ENCODE measurements around the gene SETD2.
A peak's percentile ranks its signal among the peaks of the same experiment; 100 is the strongest.
"Not testable (repeated sequence)": the region's sequence is repeated elsewhere in the genome, so short reads cannot be mapped to it uniquely, and the experiment has no call there.

The SETD2 gene

GRCh38 chr3:47143068-47143467 lies 20.8 kb downstream of the SETD2 start:
- Histone ChIP-seq H2AK5ac (ENCODE audit: low read length) (no peak overlapping the region), H3K79me1 (ENCODE audit: low read length) (peaks cover 5% of the 10 kb centered on the region), H3K4me3 (ENCODE audit: low read length) (no peak overlapping the region), H3K36me3 (ENCODE audit: control insufficient read depth, insufficient read depth, low read length) (no peaks in the 10 kb centered on the region), H2BK15ac (replicated peaks; ENCODE audit: low read depth) (no peak overlapping the region), H3K18ac (ENCODE audit: low read length) (no peak overlapping the region), H3K56ac (ENCODE audit: low read length) (no peak overlapping the region), H3K27me3 (ENCODE audit: insufficient read depth, low read length, poor library complexity) (no peaks in the 10 kb centered on the region), H3K27ac (ENCODE audit: low read depth, low read length) (no peak overlapping the region), H2BK120ac (ENCODE audit: low read depth, low read length) (no peak overlapping the region), H4K8ac (ENCODE audit: low read depth, low read length) (no peak overlapping the region), H4K5ac (ENCODE audit: low read length) (no peak overlapping the region), H3K4ac (ENCODE audit: low read depth, low read length) (no peak overlapping the region), H3K79me2 (ENCODE audit: control insufficient read depth, insufficient read depth, low read length) (peaks cover 59% of the 10 kb centered on the region), H3K9ac (ENCODE audit: low read length) (no peak overlapping the region), H2BK5ac (ENCODE audit: low read length) (no peak overlapping the region), H3K23ac (ENCODE audit: low read length) (no peak overlapping the region), H3K4me1 (ENCODE audit: control insufficient read depth, low read depth, low read length) (no peaks in the 10 kb centered on the region), H3K4me2 (ENCODE audit: low read length) (no peak overlapping the region)
- DNase-seq, result no peak
- WGBS (ENCODE audit: extremely low coverage, insufficient coverage, low lambda C conversion rate), result no CpG with 5 or more reads among the region's 5 CpGs

DNA sequence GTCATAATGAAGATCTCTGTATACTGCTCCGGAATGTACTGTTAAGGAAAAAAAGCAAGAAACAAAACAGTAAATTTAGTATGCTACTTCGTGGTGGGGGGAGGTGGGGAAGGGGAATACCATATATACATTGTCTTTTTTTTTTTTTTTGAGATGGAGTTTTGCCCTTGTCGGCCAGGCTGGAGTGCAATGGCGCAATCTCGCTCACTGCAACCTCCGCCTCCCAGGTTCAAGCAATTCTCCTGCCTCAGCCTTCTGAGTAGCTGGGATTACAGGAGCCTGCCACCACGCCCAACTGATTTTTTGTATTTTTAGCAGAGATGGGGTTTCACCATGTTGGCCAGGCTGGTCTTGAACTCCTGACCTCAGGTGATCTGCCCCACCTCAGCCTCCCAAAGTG lies 21.4 kb downstream of the SETD2 start:
- not testable (repeated sequence) for H3K36me3 ChIP-seq (ENCODE audit: control insufficient read depth, insufficient read depth, low read length); H3K56ac ChIP-seq (ENCODE audit: low read length); H3K79me1 ChIP-seq (ENCODE audit: low read length); H2BK15ac ChIP-seq (replicated peaks; ENCODE audit: low read depth); H2AK5ac ChIP-seq (ENCODE audit: low read length); H3K27ac ChIP-seq (ENCODE audit: low read depth, low read length); H2BK120ac ChIP-seq (ENCODE audit: low read depth, low read length); DNase-seq; H3K27me3 ChIP-seq (ENCODE audit: insufficient read depth, low read length, poor library complexity); H3K4me2 ChIP-seq (ENCODE audit: low read length); H3K23ac ChIP-seq (ENCODE audit: low read length); H4K5ac ChIP-seq (ENCODE audit: low read length); H4K8ac ChIP-seq (ENCODE audit: low read depth, low read length); H3K4ac ChIP-seq (ENCODE audit: low read depth, low read length); H2BK5ac ChIP-seq (ENCODE audit: low read length); H3K9ac ChIP-seq (ENCODE audit: low read length); H3K18ac ChIP-seq (ENCODE audit: low read length); H3K4me3 ChIP-seq (ENCODE audit: low read length); H3K4me1 ChIP-seq (ENCODE audit: control insufficient read depth, low read depth, low read length)
- no CpG with 5 or more reads among the region's 7 CpGs for WGBS (ENCODE audit: extremely low coverage, insufficient coverage, low lambda C conversion rate)
- H3K79me2 ChIP-seq (ENCODE audit: control insufficient read depth, insufficient read depth, low read length), result peaks cover 59% of the 10 kb centered on the region

DNA sequence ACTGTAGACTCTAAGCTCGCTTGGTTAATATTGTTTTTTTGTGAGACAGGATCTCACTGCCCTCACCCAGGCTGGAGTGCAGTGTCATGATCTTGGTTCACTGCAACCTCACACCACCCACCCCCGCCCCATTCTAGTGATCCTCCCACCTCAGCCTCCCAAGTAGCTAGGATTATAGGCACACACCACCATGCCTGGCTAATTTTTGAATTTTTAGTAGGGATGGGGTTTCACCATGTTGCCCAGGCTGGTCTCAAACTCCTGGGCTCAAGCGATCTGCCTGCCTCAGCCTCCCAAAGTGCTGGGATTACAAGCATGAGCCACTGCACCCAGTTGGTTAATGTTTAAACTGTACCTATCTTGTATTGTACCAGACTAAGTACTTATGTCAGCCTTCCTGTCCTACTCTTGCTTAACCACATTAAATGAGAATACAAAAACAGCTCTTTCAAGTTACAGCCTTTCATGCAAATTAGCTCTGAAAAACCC lies 22.9 kb downstream of the SETD2 start:
- not testable (repeated sequence) for H3K9ac ChIP-seq (ENCODE audit: low read length); H3K4me2 ChIP-seq (ENCODE audit: low read length); H3K4ac ChIP-seq (ENCODE audit: low read depth, low read length); H2BK120ac ChIP-seq (ENCODE audit: low read depth, low read length); H2AK5ac ChIP-seq (ENCODE audit: low read length); H3K56ac ChIP-seq (ENCODE audit: low read length); H2BK5ac ChIP-seq (ENCODE audit: low read length); H3K4me3 ChIP-seq (ENCODE audit: low read length); H3K27ac ChIP-seq (ENCODE audit: low read depth, low read length); H3K36me3 ChIP-seq (ENCODE audit: control insufficient read depth, insufficient read depth, low read length); H4K5ac ChIP-seq (ENCODE audit: low read length); H3K27me3 ChIP-seq (ENCODE audit: insufficient read depth, low read length, poor library complexity); H3K4me1 ChIP-seq (ENCODE audit: control insufficient read depth, low read depth, low read length); H2BK15ac ChIP-seq (replicated peaks; ENCODE audit: low read depth); H4K8ac ChIP-seq (ENCODE audit: low read depth, low read length); H3K18ac ChIP-seq (ENCODE audit: low read length); H3K79me1 ChIP-seq (ENCODE audit: low read length); H3K23ac ChIP-seq (ENCODE audit: low read length)
- DNase-seq, result peak; percentile 25
- peaks cover 57% of the 10 kb centered on the region for H3K79me2 ChIP-seq (ENCODE audit: control insufficient read depth, insufficient read depth, low read length)
- WGBS (ENCODE audit: extremely low coverage, insufficient coverage, low lambda C conversion rate), result no CpG with 5 or more reads among the region's 3 CpGs

GRCh38 chr3:47140553-47140952 lies 23.4 kb downstream of the SETD2 start:
- not testable (repeated sequence) for DNase-seq; H2AK5ac ChIP-seq (ENCODE audit: low read length); H3K18ac ChIP-seq (ENCODE audit: low read length); H3K9ac ChIP-seq (ENCODE audit: low read length); H3K27me3 ChIP-seq (ENCODE audit: insufficient read depth, low read length, poor library complexity); H3K4ac ChIP-seq (ENCODE audit: low read depth, low read length); H3K4me2 ChIP-seq (ENCODE audit: low read length); H2BK120ac ChIP-seq (ENCODE audit: low read depth, low read length); H3K56ac ChIP-seq (ENCODE audit: low read length); H3K79me1 ChIP-seq (ENCODE audit: low read length); H4K8ac ChIP-seq (ENCODE audit: low read depth, low read length); H3K4me3 ChIP-seq (ENCODE audit: low read length); H2BK5ac ChIP-seq (ENCODE audit: low read length); H3K4me1 ChIP-seq (ENCODE audit: control insufficient read depth, low read depth, low read length); H4K5ac ChIP-seq (ENCODE audit: low read length); H2BK15ac ChIP-seq (replicated peaks; ENCODE audit: low read depth); H3K23ac ChIP-seq (ENCODE audit: low read length); H3K36me3 ChIP-seq (ENCODE audit: control insufficient read depth, insufficient read depth, low read length); H3K27ac ChIP-seq (ENCODE audit: low read depth, low read length)
- no CpG with 5 or more reads among the region's 7 CpGs for WGBS (ENCODE audit: extremely low coverage, insufficient coverage, low lambda C conversion rate)
- peaks cover 58% of the 10 kb centered on the region for H3K79me2 ChIP-seq (ENCODE audit: control insufficient read depth, insufficient read depth, low read length)

DNA sequence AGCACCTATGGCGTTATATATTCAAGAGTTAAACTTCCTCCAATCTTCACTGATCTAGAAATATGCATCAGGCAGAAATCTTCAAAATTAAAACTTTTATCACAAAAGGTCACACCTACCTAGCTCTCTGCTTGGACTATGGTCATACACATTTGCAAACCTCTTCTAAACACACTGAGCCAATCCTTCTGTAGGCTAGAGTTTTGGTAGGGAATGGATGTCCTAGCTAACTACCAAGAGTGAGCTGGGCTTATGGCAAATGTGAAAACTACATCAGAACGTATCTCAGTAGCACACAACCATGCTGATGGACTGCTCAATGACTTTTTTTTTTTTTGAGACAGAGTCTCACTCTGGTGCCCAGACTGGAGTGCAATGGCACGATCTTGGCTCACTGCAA lies 29.6 kb downstream of the SETD2 start:
- H3K56ac ChIP-seq (ENCODE audit: low read length), result no peak overlapping the region
- H3K4ac ChIP-seq (ENCODE audit: low read depth, low read length), result no peak overlapping the region
- H3K36me3 ChIP-seq (ENCODE audit: control insufficient read depth, insufficient read depth, low read length), result no peaks in the 10 kb centered on the region
- H3K23ac ChIP-seq (ENCODE audit: low read length), result no peak overlapping the region
- no peaks in the 10 kb centered on the region for H3K4me1 ChIP-seq (ENCODE audit: control insufficient read depth, low read depth, low read length)
- no peak overlapping the region for H2AK5ac ChIP-seq (ENCODE audit: low read length)
- H3K18ac ChIP-seq (ENCODE audit: low read length), result no peak overlapping the region
- no peak overlapping the region for H4K5ac ChIP-seq (ENCODE audit: low read length)
- peaks cover 55% of the 10 kb centered on the region for H3K79me2 ChIP-seq (ENCODE audit: control insufficient read depth, insufficient read depth, low read length)
- no peak overlapping the region for H3K9ac ChIP-seq (ENCODE audit: low read length)
- H3K27ac ChIP-seq (ENCODE audit: low read depth, low read length), result no peak overlapping the region
- H3K4me2 ChIP-seq (ENCODE audit: low read length), result no peak overlapping the region
- H2BK120ac ChIP-seq (ENCODE audit: low read depth, low read length), result no peak overlapping the region
- H2BK15ac ChIP-seq (replicated peaks; ENCODE audit: low read depth), result no peak overlapping the region
- H3K27me3 ChIP-seq (ENCODE audit: insufficient read depth, low read length, poor library complexity), result no peaks in the 10 kb centered on the region
- H3K4me3 ChIP-seq (ENCODE audit: low read length), result no peak overlapping the region
- peaks cover 15% of the 10 kb centered on the region for H3K79me1 ChIP-seq (ENCODE audit: low read length)
- no peak for DNase-seq
- H2BK5ac ChIP-seq (ENCODE audit: low read length), result no peak overlapping the region
- WGBS (ENCODE audit: extremely low coverage, insufficient coverage, low lambda C conversion rate), result no CpG with 5 or more reads among the region's 3 CpGs
- no peak overlapping the region for H4K8ac ChIP-seq (ENCODE audit: low read depth, low read length)

DNA sequence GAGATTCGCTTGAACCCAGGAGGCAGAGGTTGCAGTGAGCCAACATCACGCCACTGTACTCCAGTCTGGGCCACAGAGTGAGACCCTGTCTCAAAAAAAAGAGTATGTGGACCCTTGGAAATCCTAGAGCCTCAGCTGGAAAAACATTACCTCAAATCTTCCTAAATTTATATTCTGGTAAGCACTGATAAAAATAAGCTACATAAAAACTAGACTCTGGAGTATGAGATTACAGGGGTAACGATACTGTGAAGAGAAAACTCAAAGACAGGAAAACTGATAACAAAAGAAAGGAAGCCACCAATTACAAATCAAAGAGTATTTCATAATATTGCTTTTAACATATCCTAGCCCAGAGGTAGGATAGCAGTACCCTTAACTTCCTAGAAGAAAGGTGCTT lies 30.3 kb downstream of the SETD2 start:
- H3K23ac ChIP-seq (ENCODE audit: low read length), result no peak overlapping the region
- H3K27ac ChIP-seq (ENCODE audit: low read depth, low read length), result no peak overlapping the region
- no peak for DNase-seq

More for the DNA sequence above, 30.3 kb downstream of the SETD2 start:
- Histone ChIP-seq H3K4me3 (ENCODE audit: low read length) (no peak overlapping the region), H4K5ac (ENCODE audit: low read length) (no peak overlapping the region), H3K79me1 (ENCODE audit: low read length) (peaks cover 14% of the 10 kb centered on the region), H3K79me2 (ENCODE audit: control insufficient read depth, insufficient read depth, low read length) (peaks cover 51% of the 10 kb centered on the region), H3K4ac (ENCODE audit: low read depth, low read length) (no peak overlapping the region), H3K4me1 (ENCODE audit: control insufficient read depth, low read depth, low read length) (no peaks in the 10 kb centered on the region), H2BK5ac (ENCODE audit: low read length) (no peak overlapping the region), H2BK120ac (ENCODE audit: low read depth, low read length) (no peak overlapping the region), H3K56ac (ENCODE audit: low read length) (no peak overlapping the region), H3K27me3 (ENCODE audit: insufficient read depth, low read length, poor library complexity) (no peaks in the 10 kb centered on the region), H3K9ac (ENCODE audit: low read length) (no peak overlapping the region), H3K18ac (ENCODE audit: low read length) (no peak overlapping the region), H3K4me2 (ENCODE audit: low read length) (no peak overlapping the region), H2AK5ac (ENCODE audit: low read length) (no peak overlapping the region), H3K36me3 (ENCODE audit: control insufficient read depth, insufficient read depth, low read length) (no peaks in the 10 kb centered on the region), H2BK15ac (replicated peaks; ENCODE audit: low read depth) (no peak overlapping the region), H4K8ac (ENCODE audit: low read depth, low read length) (no peak overlapping the region)
- no CpG with 5 or more reads among the region's 3 CpGs for WGBS (ENCODE audit: extremely low coverage, insufficient coverage, low lambda C conversion rate)

All from mesendoderm (in vitro differentiated cells).